ENCODE measurements around the gene SREK1. TPM values are rescaled to one million over a fixed set of nuclear protein-coding genes. Genes with fewer than 3 reads are reported as not detected.

SREK1 gene
- total RNA-seq, 4 donors from 2014 or later = 63.1 to 182 (median 67.8) TPM

- no peak for DNase-seq (ENCODE audit: low spot score in 2 of 2)
- TF ChIP-seq EP300 (IDR thresholded peaks at IDR 0.05) (no peak), POLR2AphosphoS5 (IDR thresholded peaks at IDR 0.05) (no peak), CTCF (IDR thresholded peaks at IDR 0.05) (no peak), POLR2A (IDR thresholded peaks at IDR 0.05) (no peak)
- Histone ChIP-seq H3K4me3 (no peak overlapping the region), H3K36me3 (peaks cover 71% of the 10 kb centered on the region), H3K4me1 (no peaks in the 10 kb centered on the region), H3K27me3 (no peaks in the 10 kb centered on the region), H3K27ac (no peak overlapping the region), H3K9me3 (no peaks in the 10 kb centered on the region)
- 94% methylated on average over 5 of the region's 5 CpGs for WGBS
These were observed 17.3 kb downstream of the SREK1 start for GRCh38 chr5:66161356-66161755.

- DNase-seq (ENCODE audit: low spot score in 2 of 2) = no peak
- 65% methylated on average over 8 of the region's 8 CpGs for WGBS
- Histone ChIP-seq H3K9me3 (no peaks in the 10 kb centered on the region), H3K4me3 (no peak overlapping the region), H3K27ac (no peak overlapping the region), H3K27me3 (no peaks in the 10 kb centered on the region), H3K4me1 (no peaks in the 10 kb centered on the region), H3K36me3 (peaks cover 88% of the 10 kb centered on the region)
- TF ChIP-seq POLR2A (IDR thresholded peaks at IDR 0.05) = no peak
These were observed 20.1 kb downstream of the SREK1 start for GRCh38 chr5:66164044-66164790.

- DNase-seq (ENCODE audit: low spot score in 2 of 2) = no peak
- Histone ChIP-seq H3K27ac (no peak overlapping the region), H3K4me3 (no peak overlapping the region), H3K36me3 (peaks cover 72% of the 10 kb centered on the region), H3K9me3 (no peaks in the 10 kb centered on the region), H3K27me3 (no peaks in the 10 kb centered on the region), H3K4me1 (no peaks in the 10 kb centered on the region)
- TF ChIP-seq POLR2AphosphoS5 (IDR thresholded peaks at IDR 0.05) = no peak
- no peak for TF ChIP-seq EP300 (IDR thresholded peaks at IDR 0.05)
- no peak for TF ChIP-seq CTCF (IDR thresholded peaks at IDR 0.05)
- no peak for TF ChIP-seq POLR2A (IDR thresholded peaks at IDR 0.05)
- WGBS = 93% methylated on average over 4 of the region's 4 CpGs
These were observed 24.1 kb downstream of the SREK1 start for GRCh38 chr5:66168226-66168625.

- WGBS = 87% methylated on average over 4 of the region's 4 CpGs
- no peaks in the 10 kb centered on the region for H3K4me1 ChIP-seq
- H3K27ac ChIP-seq = no peak overlapping the region
- peaks cover 62% of the 10 kb centered on the region for H3K36me3 ChIP-seq
- no peaks in the 10 kb centered on the region for H3K9me3 ChIP-seq
- TF ChIP-seq POLR2A (IDR thresholded peaks at IDR 0.05) = no peak
- TF ChIP-seq EP300 (IDR thresholded peaks at IDR 0.05) = no peak
- TF ChIP-seq POLR2AphosphoS5 (IDR thresholded peaks at IDR 0.05) = no peak
- TF ChIP-seq CTCF (IDR thresholded peaks at IDR 0.05) = no peak
- H3K4me3 ChIP-seq = no peak overlapping the region
- DNase-seq (ENCODE audit: low spot score in 2 of 2) = no peak
- H3K27me3 ChIP-seq = no peaks in the 10 kb centered on the region
These were observed 25.4 kb downstream of the SREK1 start for GRCh38 chr5:66169534-66169933.

GRCh38 chr5:66170195-66170919 is 26.3 kb downstream of the SREK1 start:
- peaks cover 59% of the 10 kb centered on the region for H3K36me3 ChIP-seq
- WGBS = 93% methylated on average over 10 of the region's 10 CpGs
- TF ChIP-seq POLR2A (IDR thresholded peaks at IDR 0.05) (no peak), POLR2AphosphoS5 (IDR thresholded peaks at IDR 0.05) (no peak), CTCF (IDR thresholded peaks at IDR 0.05) (no peak), EP300 (IDR thresholded peaks at IDR 0.05) (no peak)
- H3K27ac ChIP-seq = no peak overlapping the region
- H3K27me3 ChIP-seq = no peaks in the 10 kb centered on the region
- DNase-seq (ENCODE audit: low spot score in 2 of 2) = no peak
- no peak overlapping the region for H3K4me3 ChIP-seq
- no peaks in the 10 kb centered on the region for H3K4me1 ChIP-seq
- H3K9me3 ChIP-seq = no peaks in the 10 kb centered on the region
